Mesothelial cell of epicardium (in vitro differentiated cells): ENCODE results near the gene RGS17. TPM values are rescaled to one million over a fixed set of nuclear protein-coding genes. Genes with fewer than 3 reads are reported as not detected.
"Not testable (repeated sequence)": the region's sequence is repeated elsewhere in the genome, so short reads cannot be mapped to it uniquely, and the experiment has no call there.

Experiments
- DNase-seq, 2 experiments: peaks; one replicate each; pipeline ENCODE4 v3.0.0; 2021; ENCODE audit warnings: low spot score in 2 of 2; ENCODE audit not compliant: unreplicated experiment in 2 of 2
- H3K27ac Mint-ChIP-seq: 2 replicates; pipeline ENCODE4 v1.8.0; 2021; ENCODE audit warnings: mixed read lengths
- H3K27me3 Mint-ChIP-seq: 2 replicates; pipeline ENCODE4 v1.8.0; 2021; ENCODE audit warnings: low read depth, mixed read lengths
- H3K36me3 Mint-ChIP-seq: 2 replicates; pipeline ENCODE4 v1.8.0; 2021; ENCODE audit warnings: mixed read lengths
- H3K4me1 Mint-ChIP-seq: 2 replicates; pipeline ENCODE4 v1.8.0; 2021; ENCODE audit warnings: mixed read lengths
- H3K4me3 Mint-ChIP-seq: 2 replicates; pipeline ENCODE4 v1.8.0; 2021; ENCODE audit warnings: mild to moderate bottlenecking, moderate library complexity, mixed read lengths
- H3K9me3 Mint-ChIP-seq: 2 replicates; pipeline ENCODE4 v1.8.0; 2021; ENCODE audit warnings: mixed read lengths
- CTCF ChIP-seq: fragments of 200-600 bp; sonication (generic); IDR thresholded peaks from one replicate; pipeline ENCODE4 v1.5.0; 2021; ENCODE audit warnings: antibody characterized with exemption; ENCODE audit not compliant: unreplicated experiment
- total RNA-seq: library from RNA; stranded (reverse); gene quantifications from 3 replicates; pipeline ENCODE4 v1.2.1, GENCODE V29; 2021

The RGS17 gene
- total RNA-seq, 1 donor from 2014 or later, result 1.3 TPM

DNA sequence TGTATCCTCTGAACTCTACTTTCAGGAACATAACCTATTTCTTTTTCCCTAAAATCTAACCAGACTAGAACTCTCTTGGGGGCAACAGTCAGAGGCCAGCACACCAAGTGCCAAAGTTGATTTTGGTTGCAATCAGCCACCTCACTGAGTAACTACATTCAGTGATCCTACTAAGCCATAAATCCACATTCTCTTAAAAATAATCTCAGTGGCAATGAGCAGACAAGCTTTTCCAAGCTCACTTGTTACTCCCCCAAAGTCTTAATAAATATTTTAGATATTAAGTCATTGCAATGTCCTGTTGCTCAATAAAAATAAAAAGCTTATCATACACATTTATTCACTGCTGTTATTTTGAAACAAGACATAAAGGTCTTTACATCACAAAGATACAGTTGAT, 9.8 kb downstream of the RGS17 start:
- Mint-ChIP-seq H3K27me3 (peaks cover 46% of the 10 kb centered on the region), H3K4me1 (peaks cover 2% of the 10 kb centered on the region), H3K36me3 (no peaks in the 10 kb centered on the region), H3K27ac (no peak overlapping the region), H3K4me3 (no peak overlapping the region), H3K9me3 (no peaks in the 10 kb centered on the region)
- DNase-seq, result no peak
- TF ChIP-seq CTCF, result no peak

GRCh38 chr6:153117986-153118879, 12.8 kb downstream of the RGS17 start:
- Mint-ChIP-seq H3K36me3 (no peaks in the 10 kb centered on the region), H3K27me3 (peaks cover 22% of the 10 kb centered on the region), H3K27ac (no peak overlapping the region), H3K9me3 (peaks cover 20% of the 10 kb centered on the region), H3K4me3 (no peak overlapping the region), H3K4me1 (peaks cover 2% of the 10 kb centered on the region)
- TF ChIP-seq CTCF, result no peak
- no peak for DNase-seq

DNA sequence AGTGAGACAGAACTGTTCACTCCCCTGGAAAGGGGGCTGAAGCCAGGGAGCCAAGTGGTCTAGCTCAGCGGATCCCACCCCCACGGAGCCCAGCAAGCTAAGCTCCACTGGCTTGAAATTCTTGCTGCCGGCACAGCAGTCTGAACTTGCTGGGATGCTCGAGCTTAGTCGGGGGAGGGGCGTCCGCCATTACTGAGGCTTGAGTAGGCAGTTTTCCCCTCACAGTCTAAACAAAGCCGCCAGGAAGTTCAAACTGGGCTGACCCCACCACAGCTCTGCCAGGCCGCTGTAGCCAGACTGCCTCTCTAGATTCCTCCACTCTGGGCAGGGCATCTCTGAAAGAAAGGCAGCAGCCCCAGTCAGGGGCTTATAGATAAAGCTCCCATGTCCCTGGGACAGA, 20.0 kb downstream of the RGS17 start:
- not testable (repeated sequence) for H3K4me3 Mint-ChIP-seq, H3K4me1 Mint-ChIP-seq, DNase-seq, H3K36me3 Mint-ChIP-seq, H3K27me3 Mint-ChIP-seq, H3K27ac Mint-ChIP-seq
- peaks cover 37% of the 10 kb centered on the region for H3K9me3 Mint-ChIP-seq

DNA sequence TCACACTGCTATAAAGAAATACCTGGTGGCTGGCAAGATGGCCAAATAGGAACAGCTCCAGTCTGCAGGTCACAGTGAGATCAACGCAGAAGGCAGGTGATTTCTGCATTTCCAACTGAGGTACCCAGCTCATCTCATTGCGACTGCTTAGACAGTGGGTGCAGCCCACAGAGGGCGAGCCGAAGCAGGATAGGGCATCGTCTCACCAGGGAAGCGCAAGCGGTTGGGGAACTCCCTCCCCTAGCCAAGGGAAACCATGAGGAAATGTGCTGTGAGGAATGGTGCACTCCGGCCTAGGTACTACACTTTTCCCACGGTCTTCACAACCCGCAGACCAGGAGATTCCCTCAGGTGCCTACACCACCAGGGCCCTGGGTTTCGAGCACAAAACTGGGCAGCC, 20.5 kb downstream of the RGS17 start:
- H3K9me3 Mint-ChIP-seq, result peaks cover 36% of the 10 kb centered on the region
- H3K27ac Mint-ChIP-seq, H3K4me3 Mint-ChIP-seq, H3K36me3 Mint-ChIP-seq, H3K4me1 Mint-ChIP-seq, H3K27me3 Mint-ChIP-seq, DNase-seq: not testable (repeated sequence)

GRCh38 chr6:153108315-153108714, 22.8 kb downstream of the RGS17 start:
- TF ChIP-seq CTCF, result no peak
- Mint-ChIP-seq H3K4me3 (no peak overlapping the region), H3K9me3 (peaks cover 18% of the 10 kb centered on the region), H3K36me3 (no peaks in the 10 kb centered on the region), H3K27ac (no peak overlapping the region), H3K4me1 (peaks cover 3% of the 10 kb centered on the region), H3K27me3 (no peaks in the 10 kb centered on the region)
- no peak for DNase-seq

DNA sequence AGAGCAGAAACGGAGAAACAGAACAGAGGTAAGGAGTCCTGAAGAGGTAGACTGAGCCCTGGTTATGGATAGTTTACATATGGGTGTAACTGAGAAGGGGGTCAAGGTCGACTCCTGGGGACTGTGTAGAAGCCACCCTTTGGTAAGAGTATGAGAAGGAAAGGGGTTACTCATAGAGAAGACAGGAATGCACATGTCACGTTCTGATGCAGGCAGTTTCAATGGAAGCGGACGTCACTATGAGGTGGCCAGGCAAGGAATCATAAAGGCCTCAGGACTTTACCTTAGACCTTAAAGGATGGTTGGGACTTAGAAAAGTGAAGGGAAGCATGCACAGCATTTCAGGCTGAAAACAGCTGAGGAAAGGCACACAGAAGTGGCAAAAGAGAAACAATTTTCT, 25.1 kb downstream of the RGS17 start:
- no peaks in the 10 kb centered on the region for H3K36me3 Mint-ChIP-seq
- H3K4me1 Mint-ChIP-seq, result peaks cover 3% of the 10 kb centered on the region
- DNase-seq, result no peak
- H3K4me3 Mint-ChIP-seq, result no peak overlapping the region
- no peaks in the 10 kb centered on the region for H3K27me3 Mint-ChIP-seq
- TF ChIP-seq CTCF, result no peak
- H3K27ac Mint-ChIP-seq, result no peak overlapping the region
- no peaks in the 10 kb centered on the region for H3K9me3 Mint-ChIP-seq

DNA sequence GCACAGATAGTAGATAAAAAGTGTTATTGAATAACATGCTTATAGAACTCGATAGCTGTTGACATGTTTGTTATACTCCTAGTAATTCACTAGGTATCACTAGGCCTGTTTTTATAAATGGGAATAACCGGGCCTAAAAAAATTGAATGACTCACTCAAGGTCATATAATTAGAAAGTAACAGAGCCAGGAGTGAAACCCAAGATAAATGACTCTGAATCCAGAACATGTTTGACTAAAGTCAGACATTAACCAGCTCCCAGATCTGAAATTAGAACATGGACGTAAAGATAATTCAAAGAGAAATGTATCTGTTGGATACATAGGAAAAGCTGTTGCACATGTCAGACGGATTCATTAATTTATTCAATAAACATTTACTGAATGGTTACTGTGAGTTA, 26.9 kb downstream of the RGS17 start:
- Mint-ChIP-seq H3K36me3 (no peaks in the 10 kb centered on the region), H3K9me3 (no peaks in the 10 kb centered on the region), H3K27ac (no peak overlapping the region), H3K27me3 (no peaks in the 10 kb centered on the region), H3K4me1 (peaks cover 3% of the 10 kb centered on the region), H3K4me3 (no peak overlapping the region)
- DNase-seq, result no peak
- TF ChIP-seq CTCF, result no peak
